GM23248 (cell line): Measurements from ENCODE around the gene OR51I2.

ENCODE experiments used
- EZH2 ChIP-seq: fragments of 200-600 bp; sonication (generic); IDR thresholded peaks from 2 replicates; pipeline ENCODE4 v1.6.1; 2018; ENCODE audit warnings: antibody characterized with exemption, mild to moderate bottlenecking; ENCODE audit not compliant: insufficient read depth, poor library complexity, severe bottlenecking
- EZH2phosphoT487 ChIP-seq: fragments of 200-600 bp; sonication (generic); IDR thresholded peaks from 2 replicates; pipeline ENCODE4 v1.6.1; 2018; ENCODE audit warnings: antibody characterized with exemption, moderate library complexity, mild to moderate bottlenecking, low read depth; ENCODE audit not compliant: insufficient read depth

DNA sequence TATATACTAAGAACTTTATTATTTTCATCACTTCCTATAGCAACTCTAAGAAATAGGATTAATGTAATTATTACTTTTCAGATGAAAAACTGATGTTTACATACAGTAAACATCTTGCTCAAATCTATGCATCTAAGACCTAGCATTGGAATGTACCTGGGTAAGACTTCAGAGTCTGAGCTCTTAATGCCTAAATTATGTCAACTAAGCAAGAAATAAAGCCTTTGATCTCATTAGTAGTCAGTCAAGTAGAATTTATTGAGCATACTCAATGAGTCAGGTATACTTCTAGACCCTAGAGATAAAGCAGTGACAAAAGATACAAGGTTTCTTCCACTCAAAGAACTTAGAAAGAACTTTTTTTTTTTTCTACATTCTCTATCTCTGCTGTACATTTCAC, 44.0 kb upstream of the OR51I2 start:
- TF ChIP-seq EZH2 (no peak), EZH2phosphoT487 (no peak)
